Measurements from ENCODE around the gene KMT2C.

KMT2C gene

DNA sequence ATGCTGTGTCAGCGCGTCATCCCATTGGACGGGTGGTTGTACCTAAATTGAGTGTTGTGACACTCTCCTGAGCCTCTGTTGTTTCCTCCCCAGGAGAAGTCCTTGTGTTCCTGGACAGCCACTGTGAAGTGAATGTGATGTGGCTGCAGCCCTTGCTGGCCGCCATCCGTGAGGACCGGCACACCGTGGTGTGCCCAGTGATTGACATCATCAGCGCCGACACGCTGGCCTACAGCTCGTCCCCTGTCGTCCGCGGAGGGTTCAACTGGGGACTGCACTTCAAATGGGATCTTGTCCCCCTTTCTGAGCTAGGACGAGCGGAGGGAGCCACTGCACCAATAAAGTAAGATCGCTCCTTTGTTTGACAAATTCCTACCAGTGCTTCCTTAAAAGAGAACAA, 327.9 kb downstream of the KMT2C start:
- Histone ChIP-seq H3F3A (ENCODE audit: insufficient read depth, low read length) (no peaks in the 10 kb centered on the region), H2AFZ (ENCODE audit: low read length) (no peak overlapping the region), H3K9me2 (ENCODE audit: low read depth, low read length) (no peaks in the 10 kb centered on the region), H3K27ac (ENCODE audit: low read depth, low read length, poor library complexity, severe bottlenecking) (no peak overlapping the region), H3K36me3 (ENCODE audit: insufficient read depth, low read length) (no peaks in the 10 kb centered on the region), H3K4me1 (ENCODE audit: insufficient read depth, low read length, severe bottlenecking) (no peaks in the 10 kb centered on the region), H3K79me2 (ENCODE audit: insufficient read depth, low read length) (no peaks in the 10 kb centered on the region), H3K27me3 (ENCODE audit: insufficient read depth, low read length) (no peaks in the 10 kb centered on the region), H3K9ac (ENCODE audit: low read length) (no peak overlapping the region), H3K4me2 (ENCODE audit: low read length) (no peak overlapping the region), H4K20me1 (ENCODE audit: insufficient read depth, low read length) (no peaks in the 10 kb centered on the region), H3K4me3 (ENCODE audit: low read depth, low read length, poor library complexity, severe bottlenecking) (no peak overlapping the region), H3K9me3 (ENCODE audit: low read length) (no peaks in the 10 kb centered on the region)
- TF ChIP-seq, protein P1, sequence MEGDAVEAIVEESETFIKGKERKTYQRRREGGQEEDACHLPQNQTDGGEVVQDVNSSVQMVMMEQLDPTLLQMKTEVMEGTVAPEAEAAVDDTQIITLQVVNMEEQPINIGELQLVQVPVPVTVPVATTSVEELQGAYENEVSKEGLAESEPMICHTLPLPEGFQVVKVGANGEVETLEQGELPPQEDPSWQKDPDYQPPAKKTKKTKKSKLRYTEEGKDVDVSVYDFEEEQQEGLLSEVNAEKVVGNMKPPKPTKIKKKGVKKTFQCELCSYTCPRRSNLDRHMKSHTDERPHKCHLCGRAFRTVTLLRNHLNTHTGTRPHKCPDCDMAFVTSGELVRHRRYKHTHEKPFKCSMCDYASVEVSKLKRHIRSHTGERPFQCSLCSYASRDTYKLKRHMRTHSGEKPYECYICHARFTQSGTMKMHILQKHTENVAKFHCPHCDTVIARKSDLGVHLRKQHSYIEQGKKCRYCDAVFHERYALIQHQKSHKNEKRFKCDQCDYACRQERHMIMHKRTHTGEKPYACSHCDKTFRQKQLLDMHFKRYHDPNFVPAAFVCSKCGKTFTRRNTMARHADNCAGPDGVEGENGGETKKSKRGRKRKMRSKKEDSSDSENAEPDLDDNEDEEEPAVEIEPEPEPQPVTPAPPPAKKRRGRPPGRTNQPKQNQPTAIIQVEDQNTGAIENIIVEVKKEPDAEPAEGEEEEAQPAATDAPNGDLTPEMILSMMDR (IDR thresholded peaks at IDR 0.05; ENCODE audit: low read length), result no peak
- TF ChIP-seq EZH2 (IDR thresholded peaks at IDR 0.05; ENCODE audit: borderline replicate concordance, low read length), result no peak

DNA sequence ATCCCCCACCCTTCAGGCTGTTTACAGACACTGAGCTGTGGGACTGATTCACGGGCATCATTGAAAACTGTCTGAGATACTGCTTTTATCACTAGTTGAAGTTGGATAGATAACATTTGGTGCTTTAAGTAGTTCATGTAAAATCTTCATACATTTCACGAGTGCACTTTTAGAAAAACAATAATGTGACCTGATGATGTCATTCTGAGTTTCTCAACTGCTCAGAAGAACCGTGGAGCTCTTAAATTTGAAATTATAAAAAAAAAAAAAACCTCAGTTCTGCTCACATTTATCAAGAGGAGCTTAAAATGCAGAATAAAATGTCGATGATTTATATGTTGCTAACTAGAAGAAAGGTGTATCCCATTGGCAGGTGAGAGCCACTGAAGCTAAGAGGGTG, 328.8 kb downstream of the KMT2C start:
- no peaks in the 10 kb centered on the region for H3K36me3 ChIP-seq (ENCODE audit: insufficient read depth, low read length)
- no peaks in the 10 kb centered on the region for H3K27me3 ChIP-seq (ENCODE audit: insufficient read depth, low read length)
- H3F3A ChIP-seq (ENCODE audit: insufficient read depth, low read length), result no peaks in the 10 kb centered on the region
- H3K4me1 ChIP-seq (ENCODE audit: insufficient read depth, low read length, severe bottlenecking), result no peaks in the 10 kb centered on the region
- H3K4me2 ChIP-seq (ENCODE audit: low read length), result no peak overlapping the region
- no peak overlapping the region for H2AFZ ChIP-seq (ENCODE audit: low read length)
- H3K79me2 ChIP-seq (ENCODE audit: insufficient read depth, low read length), result no peaks in the 10 kb centered on the region
- H3K4me3 ChIP-seq (ENCODE audit: low read depth, low read length, poor library complexity, severe bottlenecking), result no peak overlapping the region
- H3K27ac ChIP-seq (ENCODE audit: low read depth, low read length, poor library complexity, severe bottlenecking), result no peak overlapping the region
- no peaks in the 10 kb centered on the region for H3K9me3 ChIP-seq (ENCODE audit: low read length)
- no peaks in the 10 kb centered on the region for H4K20me1 ChIP-seq (ENCODE audit: insufficient read depth, low read length)
- H3K9me2 ChIP-seq (ENCODE audit: low read depth, low read length), result no peaks in the 10 kb centered on the region
- H3K9ac ChIP-seq (ENCODE audit: low read length), result no peak overlapping the region
- TF ChIP-seq, protein P1 (IDR thresholded peaks at IDR 0.05; ENCODE audit: low read length), result no peak
- TF ChIP-seq EZH2 (IDR thresholded peaks at IDR 0.05; ENCODE audit: borderline replicate concordance, low read length), result no peak

DNA sequence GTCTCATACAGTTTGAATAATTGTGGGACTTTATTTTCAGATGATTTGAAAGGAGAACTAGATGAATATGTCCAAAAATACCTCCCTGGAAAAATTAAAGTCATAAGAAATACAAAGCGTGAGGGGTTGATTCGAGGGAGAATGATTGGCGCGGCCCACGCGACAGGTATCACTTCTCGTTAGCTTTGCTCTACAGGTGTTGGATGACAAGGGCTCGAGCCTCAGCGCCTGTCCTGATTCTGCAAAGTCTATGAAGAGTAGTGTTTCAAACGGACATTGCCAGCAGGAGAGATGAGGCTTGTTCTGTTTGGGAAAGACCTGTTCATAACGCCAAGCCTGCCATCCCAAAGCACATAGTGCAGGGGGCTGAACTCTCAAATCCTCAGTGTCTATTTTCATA, 330.6 kb downstream of the KMT2C start:
- no peaks in the 10 kb centered on the region for H4K20me1 ChIP-seq (ENCODE audit: insufficient read depth, low read length)

More for the DNA sequence above, 330.6 kb downstream of the KMT2C start:
- H3K9me3 ChIP-seq (ENCODE audit: low read length), result no peaks in the 10 kb centered on the region
- no peak overlapping the region for H3K27ac ChIP-seq (ENCODE audit: low read depth, low read length, poor library complexity, severe bottlenecking)
- 0 out of 2 replicates have a peak, but pooled peaks cover 3% of the 10 kb centered on the region for H3K27me3 ChIP-seq (ENCODE audit: insufficient read depth, low read length)
- H2AFZ ChIP-seq (ENCODE audit: low read length), result no peak overlapping the region
- no peaks in the 10 kb centered on the region for H3K79me2 ChIP-seq (ENCODE audit: insufficient read depth, low read length)
- no peaks in the 10 kb centered on the region for H3K36me3 ChIP-seq (ENCODE audit: insufficient read depth, low read length)
- no peaks in the 10 kb centered on the region for H3K9me2 ChIP-seq (ENCODE audit: low read depth, low read length)
- H3K4me3 ChIP-seq (ENCODE audit: low read depth, low read length, poor library complexity, severe bottlenecking), result no peak overlapping the region
- H3K4me2 ChIP-seq (ENCODE audit: low read length), result no peak overlapping the region
- H3K9ac ChIP-seq (ENCODE audit: low read length), result no peak overlapping the region
- H3K4me1 ChIP-seq (ENCODE audit: insufficient read depth, low read length, severe bottlenecking), result no peaks in the 10 kb centered on the region
- no peaks in the 10 kb centered on the region for H3F3A ChIP-seq (ENCODE audit: insufficient read depth, low read length)
- TF ChIP-seq, protein P1 (IDR thresholded peaks at IDR 0.05; ENCODE audit: low read length), result no peak
- TF ChIP-seq EZH2 (IDR thresholded peaks at IDR 0.05; ENCODE audit: borderline replicate concordance, low read length), result no peak
